Stimulated activated effector memory CD8-positive, alpha-beta T cell treated with anti-CD3 and anti-CD28 coated beads, Interleukin-12 subunit alpha, Interleukin-12 subunit beta, amount 100 ng/mL, for 72 hours (primary cell): ENCODE measurements around the gene PTX4.

Experiments
- ATAC-seq: fragments of 150-1000 bp; cut with Tn5 transposase; 2 replicates; pipeline ENCODE4 v1.10.0; 2021
- DNase-seq, 2 donors: peaks; one replicate each; pipeline ENCODE4 v3.0.0; 2021 to 2022; ENCODE audit warnings: low spot score in 2 of 2
- H3K27ac Mint-ChIP-seq: one replicate; pipeline ENCODE4 v1.8.0; 2022; ENCODE audit warnings: mild to moderate bottlenecking, mixed read lengths
- H3K36me3 Mint-ChIP-seq: one replicate; pipeline ENCODE4 v1.8.0; 2022; ENCODE audit warnings: mild to moderate bottlenecking, mixed read lengths
- H3K4me1 Mint-ChIP-seq: one replicate; pipeline ENCODE4 v1.8.0; 2022; ENCODE audit warnings: mixed read lengths
- H3K4me3 Mint-ChIP-seq: one replicate; pipeline ENCODE4 v1.8.0; 2022; ENCODE audit warnings: mild to moderate bottlenecking, mixed read lengths
- H3K9me3 Mint-ChIP-seq: one replicate; pipeline ENCODE4 v1.8.0; 2022; ENCODE audit warnings: mixed read lengths

Gene PTX4

GRCh38 chr16:1488619-1489018 is at the start of gene PTX4:
Gene PTX4 (minus strand): TSS chr16:1488944. CDS start chr16:1488909, 35 bp downstream.
- Mint-ChIP-seq H3K27ac (no peak within 1 kb of the TSS), H3K4me1 (peaks cover 10% of the 10 kb centered on the region), H3K9me3 (no peaks in the 10 kb centered on the region), H3K36me3 (peaks cover 9% of the 10 kb centered on the region), H3K4me3 (no peak within 1 kb of the TSS)
- ATAC-seq (no peak), DNase-seq (no peak)

- no peak for ATAC-seq
- Mint-ChIP-seq H3K9me3 (no peaks in the 10 kb centered on the region), H3K4me3 (peak overlapping the region; percentile 96), H3K36me3 (peaks cover 43% of the 10 kb centered on the region), H3K4me1 (peaks cover 54% of the 10 kb centered on the region), H3K27ac (peak overlapping the region; percentile 96)
- DNase-seq, result no peak
These were observed 49.1 kb upstream of the PTX4 start for GRCh38 chr16:1537763-1538289.

GRCh38 chr16:1537138-1537577 is 48.4 kb upstream of the PTX4 start:
- ATAC-seq, result no peak
- Mint-ChIP-seq H3K27ac (peak overlapping the region; percentile 96), H3K4me3 (peak overlapping the region; percentile 96)

GRCh38 chr16:1536601-1537000 is 47.9 kb upstream of the PTX4 start:
- ATAC-seq (no peak), DNase-seq (no peak)
- H3K4me1 Mint-ChIP-seq, result peaks cover 55% of the 10 kb centered on the region
- peak overlapping the region; percentile 96 for H3K4me3 Mint-ChIP-seq
- no peaks in the 10 kb centered on the region for H3K9me3 Mint-ChIP-seq
- H3K36me3 Mint-ChIP-seq, result peaks cover 43% of the 10 kb centered on the region
- peak overlapping the region; percentile 96 for H3K27ac Mint-ChIP-seq

More at GRCh38 chr16:1537138-1537577, 48.4 kb upstream of the PTX4 start:
- DNase-seq, result no peak
- Mint-ChIP-seq H3K4me1 (peaks cover 55% of the 10 kb centered on the region), H3K36me3 (peaks cover 43% of the 10 kb centered on the region), H3K9me3 (no peaks in the 10 kb centered on the region)

- Mint-ChIP-seq H3K4me1 (peaks cover 55% of the 10 kb centered on the region), H3K4me3 (peak overlapping the region; percentile 96), H3K27ac (peak overlapping the region; percentile 96), H3K36me3 (peaks cover 42% of the 10 kb centered on the region), H3K9me3 (no peaks in the 10 kb centered on the region)
- no peak for DNase-seq
- ATAC-seq, result peak; percentile 14
These were observed 46.9 kb upstream of the PTX4 start for GRCh38 chr16:1535391-1536291.

- Mint-ChIP-seq H3K9me3 (no peaks in the 10 kb centered on the region), H3K4me3 (peak overlapping the region; percentile 96), H3K4me1 (peaks cover 52% of the 10 kb centered on the region), H3K36me3 (peaks cover 37% of the 10 kb centered on the region), H3K27ac (peak overlapping the region; percentile 96)
- DNase-seq (peak in 1 of 2 donors; percentile 55), ATAC-seq (peak; percentile 47)
These were observed 45.6 kb upstream of the PTX4 start for GRCh38 chr16:1534021-1535020.

GRCh38 chr16:1533443-1533951 is 44.8 kb upstream of the PTX4 start, which contains the start of gene TMEM204:
Gene TMEM204 (plus strand): TSS chr16:1533666. CDS start chr16:1534276, 610 bp downstream.
- Mint-ChIP-seq H3K27ac (peak within 1 kb of the TSS; percentile 96), H3K4me1 (peaks cover 45% of the 10 kb centered on the region)
- peak; percentile 48 for ATAC-seq

GRCh38 chr16:1532771-1533170 is 44.0 kb upstream of the PTX4 start:
- DNase-seq, result no peak
- peak overlapping the region; percentile 96 for H3K27ac Mint-ChIP-seq
- H3K36me3 Mint-ChIP-seq, result peaks cover 28% of the 10 kb centered on the region
- ATAC-seq, result no peak
- no peaks in the 10 kb centered on the region for H3K9me3 Mint-ChIP-seq
- peak overlapping the region; percentile 96 for H3K4me3 Mint-ChIP-seq
- H3K4me1 Mint-ChIP-seq, result peaks cover 43% of the 10 kb centered on the region

More at GRCh38 chr16:1533443-1533951, 44.8 kb upstream of the PTX4 start, which contains the start of gene TMEM204:
- DNase-seq, result peak in 1 of 2 donors; percentile 65
- Mint-ChIP-seq H3K4me3 (peak within 1 kb of the TSS; percentile 96), H3K9me3 (no peaks in the 10 kb centered on the region), H3K36me3 (peaks cover 35% of the 10 kb centered on the region)

- ATAC-seq (no peak), DNase-seq (no peak)
- no peaks in the 10 kb centered on the region for H3K9me3 Mint-ChIP-seq
- peak overlapping the region; percentile 96 for H3K4me3 Mint-ChIP-seq
- H3K27ac Mint-ChIP-seq, result no peak overlapping the region
- peaks cover 23% of the 10 kb centered on the region for H3K36me3 Mint-ChIP-seq
- peaks cover 38% of the 10 kb centered on the region for H3K4me1 Mint-ChIP-seq
These were observed 43.5 kb upstream of the PTX4 start for GRCh38 chr16:1532081-1532760.

GRCh38 chr16:1531638-1531910 is 42.8 kb upstream of the PTX4 start:
- Mint-ChIP-seq H3K9me3 (no peaks in the 10 kb centered on the region), H3K36me3 (peaks cover 16% of the 10 kb centered on the region), H3K4me3 (no peak overlapping the region), H3K4me1 (peaks cover 31% of the 10 kb centered on the region), H3K27ac (no peak overlapping the region)
- no peak for DNase-seq
- no peak for ATAC-seq

- H3K27ac Mint-ChIP-seq, result no peak overlapping the region
- no peak for ATAC-seq
- peaks cover 11% of the 10 kb centered on the region for H3K36me3 Mint-ChIP-seq
- peaks cover 26% of the 10 kb centered on the region for H3K4me1 Mint-ChIP-seq
- H3K9me3 Mint-ChIP-seq, result no peaks in the 10 kb centered on the region
- DNase-seq, result no peak
- H3K4me3 Mint-ChIP-seq, result no peak overlapping the region
These were observed 42.3 kb upstream of the PTX4 start for GRCh38 chr16:1530883-1531637.

- no peaks in the 10 kb centered on the region for H3K9me3 Mint-ChIP-seq
- H3K27ac Mint-ChIP-seq, result no peak overlapping the region
- DNase-seq (no peak), ATAC-seq (no peak)
- H3K36me3 Mint-ChIP-seq, result peaks cover 8% of the 10 kb centered on the region
- peaks cover 21% of the 10 kb centered on the region for H3K4me1 Mint-ChIP-seq
- H3K4me3 Mint-ChIP-seq, result no peak overlapping the region
These were observed 41.7 kb upstream of the PTX4 start for GRCh38 chr16:1530349-1530882.

- Mint-ChIP-seq H3K4me1 (peaks cover 13% of the 10 kb centered on the region), H3K9me3 (no peaks in the 10 kb centered on the region), H3K27ac (no peak overlapping the region), H3K36me3 (no peaks in the 10 kb centered on the region), H3K4me3 (no peak overlapping the region)
- ATAC-seq, result no peak
- no peak for DNase-seq
These were observed 40.3 kb upstream of the PTX4 start for GRCh38 chr16:1528921-1529537.
